GM12878 (cell line): Measurements from ENCODE around the gene KLHL22. TPM values are rescaled to one million over a fixed set of nuclear protein-coding genes. Genes with fewer than 3 reads are reported as not detected.

Experiments used
- BCL3 ChIP-seq: IDR thresholded peaks from 2 replicates; pipeline ENCODE4 v1.6.1; 2011; ENCODE audit warnings: borderline replicate concordance, low read depth, mild to moderate bottlenecking, moderate library complexity, low read length; ENCODE audit not compliant: insufficient read depth, poor library complexity, severe bottlenecking
- BMI1 ChIP-seq: fragments of 450-650 bp; IDR thresholded peaks from 2 replicates; pipeline ENCODE4 v1.6.1; 2016; ENCODE audit warnings: mild to moderate bottlenecking, moderate library complexity, borderline replicate concordance
- CHD1 ChIP-seq: IDR thresholded peaks from 2 replicates; pipeline ENCODE4 v1.6.1; 2012; ENCODE audit warnings: low read depth, low read length, improper control_type of control experiment
- ETV6 ChIP-seq, 2 experiments: fragments of 450-650 bp in 1 of 2; IDR thresholded peaks in 1 of 2; conservative IDR thresholded peaks in 1 of 2; 2 replicates each; pipeline ENCODE4 v1.6.1; 2014; ENCODE audit warnings: antibody characterized with exemption in 1 of 2, borderline replicate concordance in 1 of 2, low read depth in 1 of 2, mild to moderate bottlenecking in 1 of 2, moderate library complexity in 1 of 2
- MXI1 ChIP-seq: fragments of 150-350 bp; IDR thresholded peaks from 2 replicates; pipeline ENCODE4 v1.6.1; 2011; ENCODE audit warnings: low read depth, mild to moderate bottlenecking, inconsistent platforms, low read length, improper control_type of control experiment
- MYC ChIP-seq: IDR thresholded peaks from 2 replicates; pipeline ENCODE4 v1.6.1; 2011; ENCODE audit warnings: mild to moderate bottlenecking, low read length, moderate library complexity, inconsistent platforms; ENCODE audit not compliant: insufficient read depth, insufficient replicate concordance, insufficient read length, severe bottlenecking
- NFIC ChIP-seq: IDR thresholded peaks from 2 replicates; pipeline ENCODE4 v1.6.1; 2012; ENCODE audit warnings: low read depth, mild to moderate bottlenecking, inconsistent platforms, low read length, moderate library complexity
- PKNOX1 ChIP-seq: fragments of 450-650 bp; IDR thresholded peaks from 2 replicates; pipeline ENCODE4 v1.6.1; 2016; ENCODE audit warnings: mild to moderate bottlenecking
- RAD51 ChIP-seq: fragments of 450-650 bp; IDR thresholded peaks from 2 replicates; pipeline ENCODE4 v1.6.1; 2016; ENCODE audit warnings: moderate library complexity, mild to moderate bottlenecking, inconsistent platforms
- STAT3 ChIP-seq: IDR thresholded peaks from 2 replicates; pipeline ENCODE4 v1.6.1; 2011; ENCODE audit warnings: low read depth, low read length, improper control_type of control experiment
- TCF7 ChIP-seq: IDR thresholded peaks from 2 replicates; pipeline ENCODE4 v1.6.1; 2014; ENCODE audit warnings: antibody characterized with exemption, borderline replicate concordance
- WRNIP1 ChIP-seq: IDR thresholded peaks from 2 replicates; pipeline ENCODE4 v1.6.1; 2011; ENCODE audit warnings: low read depth, low read length, improper control_type of control experiment, borderline replicate concordance
- ZBED1 ChIP-seq: IDR thresholded peaks from 2 replicates; pipeline ENCODE4 v1.6.1; 2016; ENCODE audit warnings: borderline replicate concordance
- ZBTB11 ChIP-seq: fragments of 450-650 bp; formaldehyde crosslinking; IDR thresholded peaks from 2 replicates; pipeline ENCODE4 v1.5.0; 2022; ENCODE audit warnings: mild to moderate bottlenecking, missing genetic modification characterization
- ZNF274 ChIP-seq: IDR thresholded peaks from one replicate; pipeline ENCODE4 v1.8.0; 2011; ENCODE audit not compliant: insufficient read length, insufficient read depth
- polyA plus RNA-seq, 11 experiments: library from polyadenylated mRNA; depleted of rRNA in 4 of 11; unstranded in 6 of 11; stranded (reverse) in 5 of 11; fragments of >200 nt; fragmentation: Nextera tagmentation in 4 of 11; fragmentation: Illumina TruSeq in 1 of 11; extraction: Ambion mirVana in 4 of 11; extraction: Trizol in 1 of 11; gene quantifications; 1 replicate in 1 of 11; 2 replicates in 10 of 11; pipeline versions ENCODE4 v1.2.1 to v1.2.3, GENCODE V29; 2011 to 2016; ENCODE audit warnings: inconsistent platforms in 2 of 11, missing spikeins in 2 of 11, low read depth in 1 of 11
- total RNA-seq, 4 experiments: library from RNA; depleted of rRNA in 3 of 4; stranded (reverse); fragments of >200 nt in 3 of 4; fragmentation: Illumina TruSeq in 1 of 4; extraction: Trizol in 1 of 4; gene quantifications; 2 replicates each; pipeline versions ENCODE4 v1.2.1 to v1.2.3, GENCODE V29; 2013 to 2021
- TF ChIP-seq, protein P1 (sequence below): fragments of 450-650 bp; IDR thresholded peaks from 2 replicates; pipeline ENCODE4 v1.6.1; 2018; ENCODE audit warnings: borderline replicate concordance, mild to moderate bottlenecking; ENCODE audit not compliant: partially characterized antibody
- TF ChIP-seq, protein P2 (sequence below): fragments of 450-650 bp; conservative IDR thresholded peaks from 2 replicates; pipeline ENCODE4 v1.6.1; 2017; ENCODE audit warnings: mild to moderate bottlenecking, moderate library complexity

Gene KLHL22
- total and polyA plus RNA-seq, 10 of the 15 experiments (the other 5 are each of a cell fraction or from before 2014, with no cell fraction given) = 0.06 to 22.1 (median 14.2) TPM

- no peak for TF ChIP-seq BCL3
- no peak for TF ChIP-seq STAT3
- TF ChIP-seq, protein P1, sequence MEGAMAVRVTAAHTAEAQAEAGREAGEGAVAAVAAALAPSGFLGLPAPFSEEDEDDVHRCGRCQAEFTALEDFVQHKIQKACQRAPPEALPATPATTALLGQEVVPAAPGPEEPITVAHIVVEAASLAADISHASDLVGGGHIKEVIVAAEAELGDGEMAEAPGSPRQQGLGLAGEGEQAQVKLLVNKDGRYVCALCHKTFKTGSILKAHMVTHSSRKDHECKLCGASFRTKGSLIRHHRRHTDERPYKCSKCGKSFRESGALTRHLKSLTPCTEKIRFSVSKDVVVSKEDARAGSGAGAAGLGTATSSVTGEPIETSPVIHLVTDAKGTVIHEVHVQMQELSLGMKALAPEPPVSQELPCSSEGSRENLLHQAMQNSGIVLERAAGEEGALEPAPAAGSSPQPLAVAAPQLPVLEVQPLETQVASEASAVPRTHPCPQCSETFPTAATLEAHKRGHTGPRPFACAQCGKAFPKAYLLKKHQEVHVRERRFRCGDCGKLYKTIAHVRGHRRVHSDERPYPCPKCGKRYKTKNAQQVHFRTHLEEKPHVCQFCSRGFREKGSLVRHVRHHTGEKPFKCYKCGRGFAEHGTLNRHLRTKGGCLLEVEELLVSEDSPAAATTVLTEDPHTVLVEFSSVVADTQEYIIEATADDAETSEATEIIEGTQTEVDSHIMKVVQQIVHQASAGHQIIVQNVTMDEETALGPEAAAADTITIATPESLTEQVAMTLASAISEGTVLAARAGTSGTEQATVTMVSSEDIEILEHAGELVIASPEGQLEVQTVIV = peak; percentile 88
- no peak for TF ChIP-seq ZBED1
- no peak for TF ChIP-seq WRNIP1
- TF ChIP-seq BMI1 = no peak
- no peak for TF ChIP-seq CHD1
- no peak for TF ChIP-seq MYC
- TF ChIP-seq ZNF274 = no peak
- TF ChIP-seq, protein P2, sequence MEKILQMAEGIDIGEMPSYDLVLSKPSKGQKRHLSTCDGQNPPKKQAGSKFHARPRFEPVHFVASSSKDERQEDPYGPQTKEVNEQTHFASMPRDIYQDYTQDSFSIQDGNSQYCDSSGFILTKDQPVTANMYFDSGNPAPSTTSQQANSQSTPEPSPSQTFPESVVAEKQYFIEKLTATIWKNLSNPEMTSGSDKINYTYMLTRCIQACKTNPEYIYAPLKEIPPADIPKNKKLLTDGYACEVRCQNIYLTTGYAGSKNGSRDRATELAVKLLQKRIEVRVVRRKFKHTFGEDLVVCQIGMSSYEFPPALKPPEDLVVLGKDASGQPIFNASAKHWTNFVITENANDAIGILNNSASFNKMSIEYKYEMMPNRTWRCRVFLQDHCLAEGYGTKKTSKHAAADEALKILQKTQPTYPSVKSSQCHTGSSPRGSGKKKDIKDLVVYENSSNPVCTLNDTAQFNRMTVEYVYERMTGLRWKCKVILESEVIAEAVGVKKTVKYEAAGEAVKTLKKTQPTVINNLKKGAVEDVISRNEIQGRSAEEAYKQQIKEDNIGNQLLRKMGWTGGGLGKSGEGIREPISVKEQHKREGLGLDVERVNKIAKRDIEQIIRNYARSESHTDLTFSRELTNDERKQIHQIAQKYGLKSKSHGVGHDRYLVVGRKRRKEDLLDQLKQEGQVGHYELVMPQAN = peak; percentile 89
- no peak for TF ChIP-seq RAD51
- TF ChIP-seq ZBTB11 = no peak
- no peak for TF ChIP-seq NFIC
- TF ChIP-seq TCF7 = no peak
- peak in 1 of 2 experiments; percentile 36; a peak in 1 of 4 replicates for TF ChIP-seq ETV6 (conservative IDR thresholded peaks at IDR 0.05 in 1 of 2, IDR thresholded peaks at IDR 0.05 in 1 of 2; ENCODE audit: borderline replicate concordance in 1 of 2, low read depth in 1 of 2)
- peak; percentile 39; the same call in 1 of the 2 replicates for TF ChIP-seq PKNOX1
- TF ChIP-seq MXI1 = no peak
These were observed 11.9 kb upstream of the KLHL22 start, which contains the start of gene MED15 (continued) for GRCh38 chr22:20507253-20508066.
